ENCODE measurements around the gene TMEM63C. TPM values are rescaled to one million over a fixed set of nuclear protein-coding genes. Genes with fewer than 3 reads are reported as not detected.

Gene TMEM63C
- total RNA-seq, 4 donors from 2014 or later: 20.1 to 60.2 (median 33.9) TPM

GRCh38 chr14:77158175-77158881 is 23.3 kb upstream of the TMEM63C start:
- 5 to 26% methylated on average over 4 to 18 of the region's 18 CpGs for WGBS, 2 donors (ENCODE audit: low coverage in 1 of 2)
- TF ChIP-seq POLR2AphosphoS5 (IDR thresholded peaks at IDR 0.05): no peak
- no peak for TF ChIP-seq CTCF (IDR thresholded peaks at IDR 0.05)
- TF ChIP-seq POLR2A (IDR thresholded peaks at IDR 0.05): no peak
- no peak for TF ChIP-seq EP300 (IDR thresholded peaks at IDR 0.05; ENCODE audit: low read depth)
- in situ Hi-C loops (cut with MboI; ENCODE audit: low pct_ligation_motif_present in 1 of 4, low pct_unique_long_range_greater_than_20kb in 1 of 4, low sequenced_read_pairs in 3 of 4): no loop called here
- H3K27ac ChIP-seq: no peak overlapping the region
- no peak for DNase-seq
- no peaks in the 10 kb centered on the region for H3K36me3 ChIP-seq
- H3K9me3 ChIP-seq: no peaks in the 10 kb centered on the region
- no peak overlapping the region for H3K4me3 ChIP-seq
- H3K27me3 ChIP-seq: peaks cover 50% of the 10 kb centered on the region
- peaks cover 0 to 5% (median 0%) of the 10 kb centered on the region in 4 donors for H3K4me1 ChIP-seq
- intact Hi-C loops (cut with DNase I; ENCODE audit: low total_unique reads): no loop called here

GRCh38 chr14:77158882-77159255 is 22.7 kb upstream of the TMEM63C start:
- TF ChIP-seq EP300 (IDR thresholded peaks at IDR 0.05; ENCODE audit: low read depth) (no peak), CTCF (IDR thresholded peaks at IDR 0.05) (no peak), POLR2A (IDR thresholded peaks at IDR 0.05) (no peak), POLR2AphosphoS5 (IDR thresholded peaks at IDR 0.05) (no peak)
- Histone ChIP-seq H3K9me3 (no peaks in the 10 kb centered on the region), H3K36me3 (no peaks in the 10 kb centered on the region), H3K27me3 (peaks cover 46% of the 10 kb centered on the region), H3K4me3 (no peak overlapping the region), H3K4me1 (peaks cover 0 to 5% (median 0%) of the 10 kb centered on the region in 4 donors), H3K27ac (no peak overlapping the region)
- WGBS, 2 donors (ENCODE audit: low coverage in 1 of 2): 64 to 88% methylated on average over 1 to 2 of the region's 2 CpGs
- intact Hi-C loops (cut with DNase I; ENCODE audit: low total_unique reads): no loop called here
- in situ Hi-C loops (cut with MboI; ENCODE audit: low pct_ligation_motif_present in 1 of 4, low pct_unique_long_range_greater_than_20kb in 1 of 4, low sequenced_read_pairs in 3 of 4): no loop called here
- no peak for DNase-seq

- no peak for DNase-seq
- H3K36me3 ChIP-seq: no peaks in the 10 kb centered on the region
- H3K4me1 ChIP-seq: peaks cover 0 to 5% (median 0%) of the 10 kb centered on the region in 4 donors
- no peaks in the 10 kb centered on the region for H3K9me3 ChIP-seq
- intact Hi-C loops (cut with DNase I; ENCODE audit: low total_unique reads) (no loop called here), in situ Hi-C loops (cut with MboI; ENCODE audit: low pct_ligation_motif_present in 1 of 4, low pct_unique_long_range_greater_than_20kb in 1 of 4, low sequenced_read_pairs in 3 of 4) (no loop called here)
- 75% methylated on average over 4 of the region's 4 CpGs; no CpG with 5 or more reads in 1 of the 2 donors for WGBS, 2 donors (ENCODE audit: low coverage in 1 of 2)
- no peak overlapping the region for H3K4me3 ChIP-seq
- H3K27ac ChIP-seq: no peak overlapping the region
- TF ChIP-seq EP300 (IDR thresholded peaks at IDR 0.05; ENCODE audit: low read depth) (no peak), CTCF (IDR thresholded peaks at IDR 0.05) (no peak), POLR2AphosphoS5 (IDR thresholded peaks at IDR 0.05) (no peak), POLR2A (IDR thresholded peaks at IDR 0.05) (no peak)
- peaks cover 33% of the 10 kb centered on the region for H3K27me3 ChIP-seq
Observed at GRCh38 chr14:77161011-77161410, 20.6 kb upstream of the TMEM63C start.

- intact Hi-C loops (cut with DNase I; ENCODE audit: low total_unique reads): no loop called here
- H3K36me3 ChIP-seq: no peaks in the 10 kb centered on the region
- no peak for TF ChIP-seq POLR2AphosphoS5 (IDR thresholded peaks at IDR 0.05)
- no peak for TF ChIP-seq POLR2A (IDR thresholded peaks at IDR 0.05)
- TF ChIP-seq EP300 (IDR thresholded peaks at IDR 0.05; ENCODE audit: low read depth): no peak
- TF ChIP-seq CTCF (IDR thresholded peaks at IDR 0.05): no peak
- H3K4me1 ChIP-seq: no peaks in the 10 kb centered on the region
- in situ Hi-C loops (cut with MboI; ENCODE audit: low pct_ligation_motif_present in 1 of 4, low pct_unique_long_range_greater_than_20kb in 1 of 4, low sequenced_read_pairs in 3 of 4): no loop called here
- no peak overlapping the region for H3K27ac ChIP-seq
- DNase-seq: no peak
- WGBS, 2 donors (ENCODE audit: low coverage in 1 of 2): 71 to 86% methylated on average over 2 to 3 of the region's 3 CpGs
- H3K27me3 ChIP-seq: peaks cover 6% of the 10 kb centered on the region
- H3K9me3 ChIP-seq: peaks cover 6 to 9% of the 10 kb centered on the region in 2 donors
- no peak overlapping the region for H3K4me3 ChIP-seq
Observed at GRCh38 chr14:77170045-77170444, 11.6 kb upstream of the TMEM63C start.
